ENCODE measurements around the gene ZBTB5.
"Not testable (repeated sequence)": the region's sequence is repeated elsewhere in the genome, so short reads cannot be mapped to it uniquely, and the experiment has no call there.

The ZBTB5 gene, protein sequence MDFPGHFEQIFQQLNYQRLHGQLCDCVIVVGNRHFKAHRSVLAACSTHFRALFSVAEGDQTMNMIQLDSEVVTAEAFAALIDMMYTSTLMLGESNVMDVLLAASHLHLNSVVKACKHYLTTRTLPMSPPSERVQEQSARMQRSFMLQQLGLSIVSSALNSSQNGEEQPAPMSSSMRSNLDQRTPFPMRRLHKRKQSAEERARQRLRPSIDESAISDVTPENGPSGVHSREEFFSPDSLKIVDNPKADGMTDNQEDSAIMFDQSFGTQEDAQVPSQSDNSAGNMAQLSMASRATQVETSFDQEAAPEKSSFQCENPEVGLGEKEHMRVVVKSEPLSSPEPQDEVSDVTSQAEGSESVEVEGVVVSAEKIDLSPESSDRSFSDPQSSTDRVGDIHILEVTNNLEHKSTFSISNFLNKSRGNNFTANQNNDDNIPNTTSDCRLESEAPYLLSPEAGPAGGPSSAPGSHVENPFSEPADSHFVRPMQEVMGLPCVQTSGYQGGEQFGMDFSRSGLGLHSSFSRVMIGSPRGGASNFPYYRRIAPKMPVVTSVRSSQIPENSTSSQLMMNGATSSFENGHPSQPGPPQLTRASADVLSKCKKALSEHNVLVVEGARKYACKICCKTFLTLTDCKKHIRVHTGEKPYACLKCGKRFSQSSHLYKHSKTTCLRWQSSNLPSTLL

DNA sequence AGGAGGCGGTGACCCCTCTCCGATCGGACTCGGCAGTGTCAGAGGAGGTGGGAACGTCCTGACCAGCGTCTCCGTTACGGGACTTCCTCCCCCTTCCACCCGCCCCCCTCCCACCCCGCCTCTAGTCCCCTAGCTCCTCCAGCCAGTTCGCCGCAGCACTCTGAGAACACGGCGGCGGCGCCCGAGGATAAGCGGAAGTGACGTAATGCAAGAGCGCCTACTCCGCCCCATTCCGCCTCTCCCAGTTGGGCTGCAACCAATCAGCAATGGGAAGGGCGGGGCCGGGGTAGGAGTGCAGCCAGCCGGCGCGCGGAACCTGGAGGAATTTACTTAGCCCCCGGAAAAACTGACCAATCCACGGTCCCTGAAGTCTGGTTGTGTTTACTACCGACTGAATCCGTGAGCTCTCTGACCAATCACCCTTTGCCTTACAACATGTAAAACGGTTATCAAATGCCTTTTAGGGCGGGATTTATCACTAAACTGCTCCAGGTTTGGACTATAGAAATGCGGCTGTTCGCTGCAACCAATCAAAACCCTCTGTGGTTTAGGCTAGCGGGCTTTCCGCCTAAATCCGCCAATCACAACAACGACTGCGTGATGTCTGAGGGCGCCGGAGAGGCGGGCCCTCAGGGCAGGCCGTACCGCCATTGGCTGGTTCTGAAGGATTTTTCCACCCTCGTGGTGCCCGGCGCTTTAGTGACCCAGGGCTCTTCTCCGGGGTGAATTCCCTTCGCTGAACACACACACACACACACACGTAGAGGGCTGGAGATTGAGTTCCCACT is at the start of gene ZBTB5:
ZBTB5 (minus strand) TSS at position 202 of the 788 bp plus-strand sequence. CDS start 22,899 bp downstream, outside the sequence.
- DNase-seq (ENCODE audit: low read depth in 2 of 2), result peak; percentile 95 to 97

DNA sequence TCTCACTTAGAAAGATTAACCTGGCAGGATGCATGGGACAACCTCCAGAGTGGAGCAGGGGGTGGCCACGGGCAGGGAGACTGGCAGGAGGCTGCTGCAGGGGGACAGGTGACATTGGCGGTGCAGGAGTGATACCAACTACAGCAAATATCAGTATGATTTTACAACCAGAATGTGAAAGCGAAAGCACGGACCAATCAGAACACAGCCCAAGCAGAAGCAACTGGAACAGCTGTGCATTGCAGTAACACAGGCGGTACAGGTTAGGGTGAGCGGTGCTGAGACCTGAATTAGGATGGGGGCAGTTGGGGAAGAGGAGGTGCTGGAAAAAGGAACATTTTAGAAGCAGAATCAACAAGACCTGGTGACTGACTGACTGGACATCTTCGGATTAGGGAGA is 49.7 kb upstream of the ZBTB5 start:
- DNase-seq (ENCODE audit: low read depth in 2 of 2), result no peak

DNA sequence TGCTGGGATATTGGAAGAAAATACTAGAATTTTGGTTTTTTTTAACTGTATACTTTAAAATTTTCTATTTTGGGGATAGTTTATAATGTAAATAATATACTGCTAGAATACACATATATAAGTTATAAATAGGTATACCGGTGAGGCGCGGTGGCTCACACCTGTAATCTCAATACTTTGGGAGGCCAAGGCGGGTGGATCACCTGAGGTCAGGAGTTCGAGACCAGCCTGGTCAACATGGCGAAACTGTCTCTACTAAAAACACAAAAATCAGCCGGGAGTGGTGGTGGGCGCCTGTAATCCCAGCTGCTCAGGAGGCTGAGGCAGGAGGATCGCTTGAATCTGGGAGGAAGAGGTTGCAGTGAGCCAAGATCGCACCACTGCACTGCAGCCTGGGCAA is 49.2 kb upstream of the ZBTB5 start:
- DNase-seq (ENCODE audit: low read depth in 2 of 2), result not testable (repeated sequence)

DNA sequence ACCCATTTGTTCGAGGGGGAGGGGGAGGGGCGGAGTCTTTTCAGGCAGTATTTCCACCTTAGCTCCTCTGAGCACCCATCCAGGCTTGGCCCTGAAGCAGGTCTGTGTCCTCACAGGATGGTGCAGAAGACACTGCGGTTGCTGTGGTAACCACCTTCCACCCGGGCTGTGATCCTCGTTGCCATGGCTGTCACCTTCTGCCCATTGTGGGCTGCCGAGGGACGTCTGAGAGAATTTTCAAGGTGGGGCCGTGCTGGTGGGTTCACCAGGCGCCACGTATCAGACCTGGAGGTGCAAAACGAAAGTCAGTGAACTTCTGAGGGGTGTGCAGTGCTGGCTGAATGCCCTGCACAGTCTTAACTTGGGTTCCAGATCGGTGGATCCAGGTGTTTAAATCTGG is 47.2 kb upstream of the ZBTB5 start:
- no peak for DNase-seq (ENCODE audit: low read depth in 2 of 2)

DNA sequence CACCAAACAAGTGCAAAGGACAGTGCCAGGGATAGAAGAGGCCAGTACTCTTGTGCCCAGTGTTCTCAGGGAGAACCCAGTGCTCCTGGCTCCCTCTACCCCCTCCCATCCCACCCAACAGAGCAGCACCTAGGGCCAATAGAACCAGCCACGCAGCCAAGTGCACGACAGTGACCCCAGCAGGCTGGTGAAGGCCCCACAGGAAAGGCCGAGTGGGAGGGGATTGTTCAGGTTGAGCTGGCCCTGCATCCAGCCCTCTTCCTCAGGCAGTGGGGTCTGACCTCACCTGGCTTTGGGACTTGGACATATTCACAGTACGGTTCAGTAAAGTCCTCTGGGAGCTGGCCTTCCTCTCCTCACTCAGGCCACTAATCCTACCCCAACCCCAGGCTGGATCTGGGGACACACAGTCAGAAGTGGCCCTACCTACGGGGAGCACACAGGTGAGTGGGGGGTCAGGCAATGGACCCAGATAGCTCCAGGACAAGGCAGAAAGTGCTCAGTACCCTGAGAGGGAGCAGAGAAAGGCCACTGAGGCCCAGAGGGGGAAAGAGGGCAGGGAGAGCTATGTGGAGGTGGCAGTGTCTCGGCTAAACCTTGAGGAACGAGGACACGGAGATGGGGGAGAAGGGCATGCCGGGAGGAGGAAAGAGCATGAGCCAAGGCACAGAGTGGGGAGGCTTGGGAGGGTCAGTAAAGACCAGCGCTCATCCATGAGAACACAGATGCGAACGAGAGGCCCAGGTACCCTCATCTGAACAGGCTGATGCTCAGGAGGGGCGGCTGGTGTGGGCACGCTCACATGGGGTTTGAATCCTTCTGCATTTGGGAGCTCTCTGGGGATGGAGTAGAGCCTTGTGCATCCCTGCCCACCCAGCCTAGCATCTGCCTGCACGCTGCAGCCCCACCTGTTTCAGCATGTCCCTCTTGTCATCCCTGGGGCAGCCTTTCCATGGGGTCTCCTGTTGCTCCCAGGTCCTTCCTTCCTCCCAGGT is 46.1 kb upstream of the ZBTB5 start:
- DNase-seq (ENCODE audit: low read depth in 2 of 2), result no peak

DNA sequence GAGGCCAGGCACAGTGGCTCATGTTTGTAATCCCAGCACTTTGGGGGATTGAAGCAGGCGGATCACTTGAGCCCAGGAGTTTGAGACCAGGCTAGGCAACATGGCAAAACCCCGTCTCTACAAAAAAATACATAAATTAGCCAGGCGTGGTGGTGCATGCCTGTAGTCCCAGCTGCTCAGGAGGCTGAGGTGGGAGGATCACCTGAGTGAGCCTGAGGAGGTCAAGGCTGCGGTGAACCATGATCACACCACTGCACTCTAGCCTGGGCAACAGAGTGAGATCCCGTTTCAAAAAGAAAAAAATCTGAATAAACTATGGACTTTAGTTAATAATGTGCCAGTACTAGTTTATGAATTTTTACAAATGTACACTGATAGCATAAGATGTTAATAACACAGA is 44.8 kb upstream of the ZBTB5 start:
- DNase-seq (ENCODE audit: low read depth in 2 of 2), result not testable (repeated sequence)

DNA sequence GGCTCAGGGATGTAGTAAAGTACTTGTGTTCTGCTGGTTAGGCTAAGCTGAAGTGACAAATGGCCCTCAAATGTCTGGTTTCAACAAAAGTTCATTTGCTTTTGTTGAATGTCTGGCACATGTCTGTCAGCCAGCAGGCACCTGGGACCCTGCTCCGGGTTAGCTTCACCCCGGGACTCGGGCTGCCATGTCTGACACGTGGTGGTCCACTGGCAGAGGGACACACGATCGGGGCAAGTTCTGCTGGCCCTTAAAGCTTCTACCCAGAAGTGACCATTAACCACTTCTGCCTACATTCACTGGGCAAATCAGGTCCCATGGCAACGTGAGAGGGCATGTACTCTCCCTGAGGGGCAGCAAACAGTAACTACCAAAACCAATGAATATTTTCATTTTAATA is 44.3 kb upstream of the ZBTB5 start:
- no peak for DNase-seq (ENCODE audit: low read depth in 2 of 2)

DNA sequence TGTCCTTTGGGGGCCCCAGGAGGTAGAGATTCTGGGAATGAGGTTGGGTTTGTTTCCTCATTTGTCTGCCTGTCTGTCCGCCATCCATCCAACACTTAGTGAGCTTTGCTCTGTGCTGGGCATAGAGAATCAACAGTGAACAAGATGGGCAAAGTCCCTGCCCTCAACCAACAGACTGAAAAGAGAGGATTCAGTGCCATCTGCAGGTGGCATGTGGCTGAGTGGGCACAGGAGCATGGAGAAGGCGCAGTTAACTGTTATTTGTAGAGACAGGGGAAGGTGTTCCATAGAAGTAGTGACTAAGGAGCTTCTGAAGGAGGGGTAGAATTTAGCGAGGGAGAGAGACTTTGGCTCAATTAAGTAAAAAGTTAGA is 43.6 kb upstream of the ZBTB5 start:
- DNase-seq (ENCODE audit: low read depth in 2 of 2), result no peak

DNA sequence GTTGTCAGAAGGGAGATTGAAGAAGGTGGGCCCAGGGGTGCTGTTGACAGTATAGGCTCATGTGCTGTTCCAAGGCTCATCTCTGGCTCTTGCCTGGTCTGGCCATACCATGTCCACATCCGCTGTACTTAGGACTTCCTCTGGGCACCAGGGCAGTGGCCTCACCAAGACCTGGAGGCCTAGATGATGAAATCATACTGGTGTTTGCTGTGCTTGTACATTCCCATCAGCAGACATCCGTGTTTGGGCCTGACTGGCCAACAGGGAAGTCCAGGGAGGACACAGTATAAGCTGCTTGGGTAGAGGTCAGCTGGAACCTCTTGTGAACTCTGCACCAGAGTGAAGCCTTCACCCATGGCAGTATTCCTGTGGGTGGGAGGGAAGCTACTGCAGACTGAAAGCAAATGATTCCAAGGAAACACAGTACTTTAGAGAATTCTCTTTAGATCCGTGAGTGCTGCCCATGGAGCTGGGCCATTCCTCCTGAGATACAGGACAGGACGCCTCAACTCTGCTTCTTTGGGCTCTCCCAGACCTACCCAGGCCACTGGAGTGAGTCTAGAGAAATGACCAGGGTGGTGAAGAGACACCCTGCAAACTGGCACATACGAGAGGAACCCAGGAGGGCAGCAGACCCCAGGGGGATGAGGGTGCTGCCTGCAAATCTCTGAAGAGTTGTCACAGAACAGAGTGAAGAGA is 43.0 kb upstream of the ZBTB5 start:
- DNase-seq (ENCODE audit: low read depth in 2 of 2), result no peak

DNA sequence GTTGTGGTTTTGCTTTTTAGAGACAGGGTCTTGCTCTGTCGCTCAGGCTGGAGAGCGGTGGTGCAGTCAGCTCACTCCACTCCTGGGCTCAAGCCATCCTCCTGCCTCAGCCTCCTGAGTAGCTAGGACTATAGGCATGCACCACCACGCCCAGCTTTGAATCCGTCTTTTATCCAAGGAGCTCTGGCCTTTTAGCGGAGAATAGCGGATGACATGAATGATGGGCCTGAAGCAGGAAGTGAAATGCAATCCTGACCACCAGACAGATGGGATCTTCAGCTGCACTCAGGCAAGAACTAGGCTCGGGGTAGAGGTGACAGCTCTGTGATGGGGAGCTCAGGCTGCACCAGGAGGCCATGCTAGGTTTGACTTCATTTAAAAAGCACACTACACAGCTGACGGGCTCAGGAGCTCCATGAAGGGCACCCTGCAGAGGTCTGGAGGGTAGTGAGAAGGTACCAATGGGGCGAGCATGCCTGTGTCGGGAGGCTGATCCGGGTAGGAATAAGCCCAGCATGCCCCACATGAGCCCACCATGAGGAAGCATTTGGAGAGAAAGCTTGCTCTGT is 42.4 kb upstream of the ZBTB5 start:
- DNase-seq (ENCODE audit: low read depth in 2 of 2), result no peak

DNA sequence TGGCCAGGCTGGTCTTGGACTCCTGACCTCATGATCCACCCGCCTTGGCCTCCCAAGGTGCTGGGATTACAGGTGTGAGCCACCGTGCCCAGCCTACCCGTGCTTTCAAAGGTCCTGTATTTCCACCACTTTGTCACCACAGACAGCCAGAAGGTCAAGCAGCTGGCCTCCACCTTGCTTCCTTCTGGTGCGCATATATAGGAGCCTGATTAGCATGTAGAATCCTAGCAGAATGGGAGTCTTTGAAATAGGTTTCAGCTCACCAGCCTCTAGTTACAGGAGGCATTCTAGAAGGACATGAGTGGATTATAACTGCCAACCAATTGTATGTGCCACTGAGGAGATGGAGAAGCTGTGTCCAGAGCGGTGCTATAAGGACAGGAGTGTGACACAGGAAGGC is 39.4 kb upstream of the ZBTB5 start:
- no peak for DNase-seq (ENCODE audit: low read depth in 2 of 2)

DNA sequence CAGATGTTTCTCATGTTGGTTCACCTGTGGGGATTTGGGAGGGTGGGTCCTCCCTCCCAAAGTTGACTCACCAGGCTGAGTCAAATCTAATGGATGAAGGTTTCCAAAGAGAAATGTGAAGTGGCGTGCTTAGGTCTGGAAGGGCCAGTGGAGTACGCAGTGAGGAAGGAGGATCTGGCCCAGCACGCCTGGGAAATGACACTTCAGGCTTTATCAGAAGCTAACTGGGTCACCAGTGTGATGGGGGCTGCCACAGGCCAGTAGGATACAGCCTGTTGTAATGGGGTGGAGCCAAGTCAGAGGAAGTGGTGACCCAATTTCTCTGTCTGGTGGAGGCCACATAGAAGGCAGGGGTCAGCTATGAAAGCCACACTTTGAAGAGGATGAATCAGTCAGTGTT is 38.5 kb upstream of the ZBTB5 start:
- DNase-seq (ENCODE audit: low read depth in 2 of 2), result no peak

DNA sequence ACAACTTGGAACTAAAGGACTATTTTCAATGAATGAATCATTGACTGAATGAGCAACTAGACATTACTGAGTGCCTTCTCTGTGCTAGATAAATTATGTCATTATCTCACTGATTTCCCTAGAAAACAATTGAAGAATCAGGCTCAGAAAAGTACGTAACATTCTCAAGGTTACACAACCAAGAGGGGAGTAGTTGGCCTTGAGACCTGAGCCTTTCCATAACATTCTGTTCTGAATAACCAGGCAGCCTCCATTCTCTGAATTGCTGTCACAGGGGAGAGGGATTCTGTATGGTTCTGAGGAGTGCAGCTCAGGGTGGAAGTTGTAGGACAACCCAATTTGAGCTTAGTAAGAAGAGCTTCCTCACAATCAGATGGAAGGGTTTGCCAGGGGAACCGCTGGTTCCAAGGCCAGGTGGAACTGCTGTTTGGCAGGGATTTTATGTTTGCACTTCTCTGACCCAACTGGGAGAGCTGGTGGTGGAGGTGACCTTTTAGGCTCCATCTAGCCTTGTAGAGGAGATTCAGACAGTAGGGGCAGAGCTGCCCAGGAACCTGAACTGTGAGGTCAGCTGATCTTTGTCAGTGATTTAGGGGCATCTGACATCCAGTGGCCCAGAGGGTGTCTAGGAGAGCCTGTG is 36.8 kb upstream of the ZBTB5 start:
- DNase-seq (ENCODE audit: low read depth in 2 of 2), result no peak

DNA sequence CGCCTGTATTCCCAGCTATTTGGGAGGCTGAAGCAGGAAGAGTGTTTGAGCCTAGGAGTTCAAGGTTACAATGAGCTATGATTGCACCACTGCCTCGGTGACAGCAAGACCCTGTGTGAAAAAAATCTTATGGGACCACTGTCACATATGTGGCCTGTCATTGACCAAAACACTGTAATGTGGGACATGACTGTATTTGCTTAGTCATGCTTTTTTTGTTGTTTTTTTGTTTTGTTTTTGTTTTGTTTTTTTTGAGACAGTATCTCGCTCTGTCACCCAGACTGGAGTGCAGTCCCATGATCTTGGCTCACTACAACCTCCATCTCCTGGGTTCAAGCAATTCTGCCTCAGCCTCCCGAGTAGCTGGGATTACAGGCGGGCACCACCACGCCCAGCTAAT is 34.0 kb upstream of the ZBTB5 start:
- DNase-seq (ENCODE audit: low read depth in 2 of 2), result no peak

DNA sequence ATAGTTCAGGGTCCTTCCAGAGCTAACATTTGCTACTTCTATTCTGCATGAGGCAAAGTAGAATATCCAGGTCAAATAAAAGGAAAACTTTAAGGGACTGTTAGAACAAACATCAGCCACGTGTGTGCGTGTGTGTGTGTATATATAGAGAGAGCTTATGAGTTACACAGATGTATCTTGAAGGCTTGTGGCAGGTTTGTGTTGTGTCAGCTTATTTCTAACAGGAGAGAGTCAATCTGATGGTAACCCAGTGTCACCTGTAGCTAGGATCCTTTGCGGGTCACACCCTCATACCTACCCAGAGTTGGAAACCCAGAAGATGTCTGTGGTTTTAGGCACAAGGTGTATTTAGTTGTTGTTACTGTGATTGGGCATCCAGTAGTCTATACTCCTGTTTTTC is 33.2 kb upstream of the ZBTB5 start:
- DNase-seq (ENCODE audit: low read depth in 2 of 2), result no peak

DNA sequence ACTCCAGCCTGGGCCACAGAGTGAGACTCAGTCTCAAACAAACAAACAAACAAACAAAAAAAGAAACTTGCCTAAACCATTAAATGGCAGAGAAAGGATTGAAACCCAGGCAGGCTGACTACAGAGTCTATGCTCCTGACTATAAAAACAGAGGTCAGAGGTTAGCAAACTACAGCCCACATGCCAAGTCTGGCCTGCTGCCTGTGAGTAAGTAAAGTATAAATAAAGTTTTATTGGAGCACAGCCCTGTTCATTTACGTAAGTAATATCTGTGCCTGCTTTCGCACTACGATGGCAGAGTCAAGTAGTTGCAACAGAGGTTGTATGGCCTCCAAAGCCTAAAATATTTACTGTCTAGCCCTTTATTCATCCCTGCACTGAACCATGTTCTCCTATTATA is 32.1 kb upstream of the ZBTB5 start:
- DNase-seq (ENCODE audit: low read depth in 2 of 2), result no peak

DNA sequence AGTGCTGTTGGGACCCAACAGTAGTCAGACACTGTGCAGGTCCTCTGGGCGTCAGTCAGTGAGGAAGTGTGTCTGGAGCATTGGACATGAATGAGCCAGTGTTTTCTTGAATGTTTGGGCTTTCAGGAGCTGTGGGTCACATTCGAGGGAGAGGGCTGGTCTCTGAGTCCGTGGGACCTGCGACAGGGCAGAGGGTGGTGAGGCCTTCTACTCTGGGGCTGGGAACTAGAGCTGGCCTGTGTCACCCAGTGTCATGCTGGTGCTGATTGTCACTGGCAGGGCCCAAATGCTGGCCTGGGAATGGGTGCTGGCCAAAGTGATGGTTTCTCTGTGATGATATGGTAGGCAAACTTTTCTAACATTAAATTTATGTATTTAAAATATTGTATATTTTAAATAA is 30.8 kb upstream of the ZBTB5 start:
- no peak for DNase-seq (ENCODE audit: low read depth in 2 of 2)

DNA sequence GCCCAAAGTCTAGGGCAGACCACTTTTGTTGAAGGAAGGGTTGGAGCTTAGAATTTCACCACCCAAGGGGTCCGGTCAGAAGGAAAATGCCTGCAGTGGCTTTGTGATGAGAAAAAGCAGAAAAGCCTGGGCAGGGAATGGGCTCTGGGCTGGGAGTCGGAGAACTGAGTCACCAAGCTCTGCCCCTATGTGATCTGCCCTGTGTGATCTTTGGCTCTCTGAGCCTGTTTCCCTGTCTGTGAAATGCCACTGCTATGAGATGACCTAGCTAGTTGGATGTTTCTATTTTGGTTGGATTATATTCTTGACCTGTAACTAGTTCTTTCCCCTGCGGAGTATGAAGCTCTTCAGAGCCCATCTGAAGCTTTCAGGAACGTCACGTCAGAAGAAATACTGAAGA is 30.3 kb upstream of the ZBTB5 start:
- no peak for DNase-seq (ENCODE audit: low read depth in 2 of 2)

DNA sequence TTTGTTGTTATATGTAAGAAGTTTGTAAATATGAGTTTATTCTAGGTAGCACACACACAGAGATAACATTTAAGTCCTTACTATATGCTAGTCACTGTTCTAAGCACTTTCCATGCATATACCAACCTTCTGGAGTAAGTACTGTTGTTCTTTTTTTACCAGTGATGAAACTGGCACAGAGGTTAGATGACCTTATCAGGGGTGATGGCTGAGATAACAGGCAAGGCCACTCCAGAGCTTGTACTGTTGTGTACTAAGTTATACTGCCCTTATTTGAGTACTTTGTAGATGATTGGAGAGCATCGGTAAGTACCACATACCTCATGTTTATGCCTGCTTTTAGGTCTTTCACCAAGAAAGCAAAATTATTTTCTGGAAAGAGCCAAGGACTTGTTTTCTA is 26.7 kb upstream of the ZBTB5 start:
- no peak for DNase-seq (ENCODE audit: low read depth in 2 of 2)

All from stimulated activated CD4-positive, alpha-beta T cell treated with anti-CD3 and anti-CD28 coated beads, Interleukin-1b, Interleukin-23, amount 100 ng/mL, for 1 hour (primary cell).